GM12878 (cell line): ENCODE results near the gene MYT1. TPM values are rescaled to one million over a fixed set of nuclear protein-coding genes. Genes with fewer than 3 reads are reported as not detected.

Experiments used
- ATAC-seq: fragments of 200-7000 bp; cut with Tn5 transposase; 3 replicates; pipeline ENCODE4 v1.9.1; 2020; ENCODE audit warnings: mild to moderate bottlenecking, moderate library complexity
- BruUV-seq: library from RNA; stranded (reverse); fragments of 400-500 nt; replicated peaks from 2 replicates; lab custom pipeline; 2021; lab: Mats Ljungman, UMichigan
- CTCF ChIA-PET: fragments of 300-600 bp; sonication (Branson Sonifier 250); formaldehyde crosslinking; extraction: SDS; loops from one replicate; lab custom pipeline; 2021; ENCODE audit warnings: inconsistent platforms; lab: Yijun Ruan, JAX
- POLR2A ChIA-PET: fragments of 350-600 bp; formaldehyde crosslinking; extraction: SDS; loops from one replicate; lab custom pipeline; 2021; ENCODE audit warnings: inconsistent platforms; lab: Charles Lee
- RAD21 ChIA-PET: fragments of 300-600 bp; sonication (Branson Sonifier 250); formaldehyde crosslinking; loops from one replicate; lab custom pipeline; 2023; ENCODE audit warnings: antibody characterized with exemption; ENCODE audit not compliant: unreplicated experiment; lab: Charles Lee
- SMC1A ChIA-PET: fragments of 300-600 bp; sonication (Branson Sonifier 250); formaldehyde crosslinking; loops from one replicate; lab custom pipeline; 2023; ENCODE audit not compliant: unreplicated experiment, uncharacterized antibody; lab: Charles Lee
- DNase-seq: peaks from one replicate; pipeline ENCODE4 v3.0.0-alpha.2; 2011; ENCODE audit warnings: low read depth, low spot score
- FAIRE-seq: peaks from 3 replicates; lab custom pipeline; 2011; peaks lifted over from hg19 to GRCh38; lab: Jason Lieb, UNC
- H2AFZ ChIP-seq: 2 replicates; pipeline ENCODE4 v1.6.0; 2011; ENCODE audit warnings: low read depth, low read length, control low read depth; ENCODE audit not compliant: control insufficient read depth
- H3K27ac ChIP-seq: 2 replicates; pipeline ENCODE4 v1.5.1; 2011; ENCODE audit warnings: control low read depth; ENCODE audit not compliant: control insufficient read depth, insufficient read depth
- H3K27me3 ChIP-seq, 2 experiments: replicated peaks in 1 of 2; 2 replicates each; pipeline versions ENCODE4 v1.6.0 to v1.6.1; 2011; ENCODE audit warnings: low read length in 1 of 2; ENCODE audit not compliant: control insufficient read depth in 2 of 2, insufficient read depth in 2 of 2
- H3K36me3 ChIP-seq, 2 experiments: 2 replicates each; pipeline ENCODE4 v1.5.1; 2011; ENCODE audit warnings: low read length in 1 of 2; ENCODE audit not compliant: control insufficient read depth in 2 of 2, insufficient read depth in 2 of 2
- H3K4me1 ChIP-seq: 2 replicates; pipeline ENCODE4 v1.6.1; 2011; ENCODE audit warnings: mild to moderate bottlenecking, low read length, moderate library complexity, mixed read lengths; ENCODE audit not compliant: control insufficient read depth, insufficient read depth
- H3K4me2 ChIP-seq: 2 replicates; pipeline ENCODE4 v1.6.0; 2011; ENCODE audit warnings: control low read depth; ENCODE audit not compliant: control insufficient read depth, insufficient read depth
- H3K4me3 ChIP-seq: fragments of 200-600 bp; sonication (generic); 2 replicates; pipeline ENCODE4 v1.5.1; 2016
- H3K79me2 ChIP-seq: 2 replicates; pipeline ENCODE4 v1.6.0; 2011; ENCODE audit warnings: low read length; ENCODE audit not compliant: control insufficient read depth, insufficient read depth
- H3K9ac ChIP-seq: 2 replicates; pipeline ENCODE4 v1.8.0; 2011; ENCODE audit warnings: low read length, control low read depth, mixed read lengths; ENCODE audit not compliant: control insufficient read depth, insufficient read depth
- H3K9me3 ChIP-seq: replicated peaks from 3 replicates; pipeline ENCODE4 v1.5.1; 2011; ENCODE audit warnings: mild to moderate bottlenecking, low read length; ENCODE audit not compliant: control insufficient read depth, insufficient read depth
- H4K20me1 ChIP-seq: 2 replicates; pipeline ENCODE4 v1.6.0; 2011; ENCODE audit not compliant: control insufficient read depth, insufficient read depth
- BACH1 ChIP-seq: fragments of 450-650 bp; IDR thresholded peaks from 2 replicates; pipeline ENCODE4 v1.6.1; 2017; ENCODE audit warnings: mild to moderate bottlenecking, borderline replicate concordance
- BRCA1 ChIP-seq: IDR thresholded peaks from 2 replicates; pipeline ENCODE4 v1.6.1; 2011; ENCODE audit warnings: low read depth, low read length, improper control_type of control experiment
- CEBPB ChIP-seq, 2 experiments: fragments of 150-350 bp in 1 of 2; IDR thresholded peaks; 2 replicates each; pipeline ENCODE4 v1.6.1; 2012 to 2014; ENCODE audit warnings: low read depth in 2 of 2, low read length in 2 of 2, borderline replicate concordance in 1 of 2, inconsistent platforms in 1 of 2
- CREM ChIP-seq: IDR thresholded peaks from 2 replicates; pipeline ENCODE4 v1.6.1; 2014; ENCODE audit warnings: antibody characterized with exemption, low read depth
- HDGF ChIP-seq: fragments of 450-650 bp; IDR thresholded peaks from 2 replicates; pipeline ENCODE4 v1.6.1; 2016; ENCODE audit warnings: antibody characterized with exemption
- KLF5 ChIP-seq: fragments of 450-650 bp; IDR thresholded peaks from 2 replicates; pipeline ENCODE4 v1.6.1; 2014; ENCODE audit warnings: mild to moderate bottlenecking; ENCODE audit not compliant: partially characterized antibody
- MXI1 ChIP-seq: fragments of 150-350 bp; IDR thresholded peaks from 2 replicates; pipeline ENCODE4 v1.6.1; 2011; ENCODE audit warnings: low read depth, mild to moderate bottlenecking, inconsistent platforms, low read length, improper control_type of control experiment
- PAX5 ChIP-seq: IDR thresholded peaks from 2 replicates; pipeline ENCODE4 v1.6.1; 2011; ENCODE audit warnings: low read depth, low read length, borderline replicate concordance
- RCOR1 ChIP-seq: conservative IDR thresholded peaks from 2 replicates; pipeline ENCODE4 v1.6.1; 2012; ENCODE audit warnings: low read depth, low read length, improper control_type of control experiment
- USF2 ChIP-seq: IDR thresholded peaks from 2 replicates; pipeline ENCODE4 v1.6.1; 2011; ENCODE audit warnings: low read depth, low read length, improper control_type of control experiment, borderline replicate concordance
- ZBTB4 ChIP-seq: fragments of 450-650 bp; formaldehyde crosslinking; IDR thresholded peaks from 2 replicates; pipeline ENCODE4 v1.4.0; 2022; ENCODE audit warnings: mild to moderate bottlenecking, moderate library complexity
- ZNF24 ChIP-seq: fragments of 450-650 bp; IDR thresholded peaks from 2 replicates; pipeline ENCODE4 v1.6.1; 2017; ENCODE audit warnings: antibody characterized with exemption, mild to moderate bottlenecking
- WGBS: methylation state at CpG from one replicate; pipeline ENCODE4 v1.1.6; 2016; ENCODE audit warnings: low lambda C conversion rate; ENCODE audit not compliant: insufficient replicate concordance, insufficient coverage; ENCODE audit errors: missing lambda C conversion rate; 5-methylcytosine and 5-hydroxymethylcytosine counted together
- in situ Hi-C: fragments of 300-500 bp; cut with MboI; formaldehyde crosslinking; loops from 9 replicates; pipeline ENCODE4 v1.14.3; 2018; ENCODE audit warnings: mixed read lengths
- intact Hi-C: fragments of 100-400 bp; cut with micrococcal nuclease; formaldehyde crosslinking; loops from one replicate; pipeline ENCODE4 v1.14.2; 2022; ENCODE audit not compliant: unreplicated experiment
- polyA plus RNA-seq, 11 experiments: library from polyadenylated mRNA; depleted of rRNA in 4 of 11; unstranded in 6 of 11; stranded (reverse) in 5 of 11; fragments of >200 nt; fragmentation: Nextera tagmentation in 4 of 11; fragmentation: Illumina TruSeq in 1 of 11; extraction: Ambion mirVana in 4 of 11; extraction: Trizol in 1 of 11; gene quantifications; 1 replicate in 1 of 11; 2 replicates in 10 of 11; pipeline versions ENCODE4 v1.2.1 to v1.2.3, GENCODE V29; 2011 to 2016; ENCODE audit warnings: inconsistent platforms in 2 of 11, missing spikeins in 2 of 11, low read depth in 1 of 11
- total RNA-seq, 4 experiments: library from RNA; depleted of rRNA in 3 of 4; stranded (reverse); fragments of >200 nt in 3 of 4; fragmentation: Illumina TruSeq in 1 of 4; extraction: Trizol in 1 of 4; gene quantifications; 2 replicates each; pipeline versions ENCODE4 v1.2.1 to v1.2.3, GENCODE V29; 2013 to 2021
- TF ChIP-seq, protein P1 (sequence below): fragments of 450-650 bp; IDR thresholded peaks from 2 replicates; pipeline ENCODE4 v1.6.1; 2017; ENCODE audit warnings: mild to moderate bottlenecking, moderate library complexity
- TF ChIP-seq, protein P2 (sequence below): fragments of 450-650 bp; conservative IDR thresholded peaks from 2 replicates; pipeline ENCODE4 v1.6.1; 2017; ENCODE audit warnings: mild to moderate bottlenecking, moderate library complexity

MYT1 gene
- total and polyA plus RNA-seq, 10 of the 15 experiments (the other 5 are each of a cell fraction or from before 2014, with no cell fraction given): 0.01 to 0.10 TPM; not detected in 8

- ChIA-PET SMC1A (no interaction called here), POLR2A (no interaction called here), RAD21 (no interaction called here), CTCF (interaction anchor here (0.6 kb wide), 1 partner anchor 17 kb away, joined by 3 read pairs; no protein-coding TSS in a partner anchor)
- no TSS peak for BruUV-seq
- Histone ChIP-seq H3K9ac (no peak overlapping the region), H3K4me2 (no peak overlapping the region), H2AFZ (no peak overlapping the region), H3K27me3 (peaks cover 4 to 9% of the 10 kb centered on the region in 2 experiments; a peak in 3 of 4 replicates), H4K20me1 (no peaks in the 10 kb centered on the region), H3K79me2 (no peaks in the 10 kb centered on the region), H3K4me3 (no peak overlapping the region), H3K27ac (no peak overlapping the region), H3K4me1 (no peaks in the 10 kb centered on the region), H3K36me3 (no peaks in the 10 kb centered on the region), H3K9me3 (no peaks in the 10 kb centered on the region)
- intact Hi-C loops: no loop called here
- no peak for FAIRE-seq
- WGBS: 23% methylated on average over 8 of the region's 8 CpGs
- ATAC-seq: no peak
- no peak for DNase-seq
- in situ Hi-C loops: no loop called here
- TF ChIP-seq CEBPB (IDR thresholded peaks at IDR 0.05; ENCODE audit: borderline replicate concordance in 1 of 2, low read depth in 2 of 2, low read length in 2 of 2) (no peak), ZBTB4 (CRISPR knock-in tag) (no peak), PAX5 (no peak), RCOR1 (no peak), ZNF24 (no peak), HDGF (no peak), BACH1 (no peak), KLF5 (no peak), BRCA1 (no peak), USF2 (no peak), CREM (no peak), MXI1 (no peak)
- TF ChIP-seq, protein P1, sequence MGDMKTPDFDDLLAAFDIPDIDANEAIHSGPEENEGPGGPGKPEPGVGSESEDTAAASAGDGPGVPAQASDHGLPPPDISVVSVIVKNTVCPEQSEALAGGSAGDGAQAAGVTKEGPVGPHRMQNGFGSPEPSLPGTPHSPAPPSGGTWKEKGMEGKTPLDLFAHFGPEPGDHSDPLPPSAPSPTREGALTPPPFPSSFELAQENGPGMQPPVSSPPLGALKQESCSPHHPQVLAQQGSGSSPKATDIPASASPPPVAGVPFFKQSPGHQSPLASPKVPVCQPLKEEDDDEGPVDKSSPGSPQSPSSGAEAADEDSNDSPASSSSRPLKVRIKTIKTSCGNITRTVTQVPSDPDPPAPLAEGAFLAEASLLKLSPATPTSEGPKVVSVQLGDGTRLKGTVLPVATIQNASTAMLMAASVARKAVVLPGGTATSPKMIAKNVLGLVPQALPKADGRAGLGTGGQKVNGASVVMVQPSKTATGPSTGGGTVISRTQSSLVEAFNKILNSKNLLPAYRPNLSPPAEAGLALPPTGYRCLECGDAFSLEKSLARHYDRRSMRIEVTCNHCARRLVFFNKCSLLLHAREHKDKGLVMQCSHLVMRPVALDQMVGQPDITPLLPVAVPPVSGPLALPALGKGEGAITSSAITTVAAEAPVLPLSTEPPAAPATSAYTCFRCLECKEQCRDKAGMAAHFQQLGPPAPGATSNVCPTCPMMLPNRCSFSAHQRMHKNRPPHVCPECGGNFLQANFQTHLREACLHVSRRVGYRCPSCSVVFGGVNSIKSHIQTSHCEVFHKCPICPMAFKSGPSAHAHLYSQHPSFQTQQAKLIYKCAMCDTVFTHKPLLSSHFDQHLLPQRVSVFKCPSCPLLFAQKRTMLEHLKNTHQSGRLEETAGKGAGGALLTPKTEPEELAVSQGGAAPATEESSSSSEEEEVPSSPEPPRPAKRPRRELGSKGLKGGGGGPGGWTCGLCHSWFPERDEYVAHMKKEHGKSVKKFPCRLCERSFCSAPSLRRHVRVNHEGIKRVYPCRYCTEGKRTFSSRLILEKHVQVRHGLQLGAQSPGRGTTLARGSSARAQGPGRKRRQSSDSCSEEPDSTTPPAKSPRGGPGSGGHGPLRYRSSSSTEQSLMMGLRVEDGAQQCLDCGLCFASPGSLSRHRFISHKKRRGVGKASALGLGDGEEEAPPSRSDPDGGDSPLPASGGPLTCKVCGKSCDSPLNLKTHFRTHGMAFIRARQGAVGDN: no peak
- TF ChIP-seq, protein P2, sequence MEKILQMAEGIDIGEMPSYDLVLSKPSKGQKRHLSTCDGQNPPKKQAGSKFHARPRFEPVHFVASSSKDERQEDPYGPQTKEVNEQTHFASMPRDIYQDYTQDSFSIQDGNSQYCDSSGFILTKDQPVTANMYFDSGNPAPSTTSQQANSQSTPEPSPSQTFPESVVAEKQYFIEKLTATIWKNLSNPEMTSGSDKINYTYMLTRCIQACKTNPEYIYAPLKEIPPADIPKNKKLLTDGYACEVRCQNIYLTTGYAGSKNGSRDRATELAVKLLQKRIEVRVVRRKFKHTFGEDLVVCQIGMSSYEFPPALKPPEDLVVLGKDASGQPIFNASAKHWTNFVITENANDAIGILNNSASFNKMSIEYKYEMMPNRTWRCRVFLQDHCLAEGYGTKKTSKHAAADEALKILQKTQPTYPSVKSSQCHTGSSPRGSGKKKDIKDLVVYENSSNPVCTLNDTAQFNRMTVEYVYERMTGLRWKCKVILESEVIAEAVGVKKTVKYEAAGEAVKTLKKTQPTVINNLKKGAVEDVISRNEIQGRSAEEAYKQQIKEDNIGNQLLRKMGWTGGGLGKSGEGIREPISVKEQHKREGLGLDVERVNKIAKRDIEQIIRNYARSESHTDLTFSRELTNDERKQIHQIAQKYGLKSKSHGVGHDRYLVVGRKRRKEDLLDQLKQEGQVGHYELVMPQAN: no peak
Measured at GRCh38 chr20:64206614-64207013, 42.4 kb downstream of the MYT1 start.
